NT2/D1 (cell line): ENCODE data around the gene DCUN1D5.

Experiments
- SUZ12 ChIP-seq: IDR thresholded peaks from 2 replicates; pipeline ENCODE4 v1.6.1; 2011; ENCODE audit not compliant: insufficient read length, insufficient read depth; ENCODE audit errors: extremely low read depth
- ZNF274 ChIP-seq: IDR thresholded peaks from 2 replicates; pipeline ENCODE4 v1.6.1; 2011; ENCODE audit warnings: mild to moderate bottlenecking, low read depth, low read length

DNA sequence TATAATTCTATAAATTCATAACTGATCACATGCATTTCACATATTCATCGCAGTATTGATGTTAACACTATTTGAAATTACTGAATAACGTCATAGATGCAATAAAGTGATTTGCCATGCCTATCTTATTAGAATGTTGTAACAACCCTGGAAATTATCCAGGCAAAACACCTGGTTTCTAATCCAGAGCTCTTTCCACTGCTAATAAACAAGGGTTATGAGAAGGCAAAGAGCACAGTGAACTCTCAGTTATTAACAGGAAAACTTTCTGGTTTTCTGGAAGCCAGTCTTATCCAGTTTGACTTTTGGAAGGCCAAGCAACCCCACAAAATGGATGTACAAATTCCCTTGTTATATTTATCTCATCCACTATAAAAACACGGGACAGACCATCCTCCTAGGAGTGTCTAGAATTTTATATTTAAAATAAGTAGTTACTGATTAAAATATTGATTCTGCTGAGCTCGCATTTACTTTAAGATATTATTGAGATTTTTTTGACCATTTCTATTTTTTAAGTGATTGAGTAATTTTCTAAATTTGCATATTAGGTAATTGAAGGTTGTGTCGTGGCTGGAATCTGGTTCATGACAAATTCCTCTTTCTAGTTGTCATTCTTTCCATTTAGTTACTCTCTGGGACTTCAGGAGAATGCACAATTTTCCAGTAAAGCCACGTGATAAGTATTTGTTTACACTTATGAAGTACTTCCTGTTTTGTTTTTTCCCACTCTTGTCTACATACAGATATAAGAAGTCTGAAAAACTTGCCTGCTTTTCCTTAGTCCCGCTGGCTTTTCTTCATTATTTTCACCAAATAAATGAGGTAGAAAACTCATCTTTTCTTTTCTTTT is 47.9 kb downstream of the DCUN1D5 start:
- TF ChIP-seq SUZ12 (no peak), ZNF274 (no peak)
